ENCODE results near the gene LCP1.

GRCh38 chr13:46179969-46180763 is 1.8 kb downstream of the LCP1 start:
- TF ChIP-seq EZH2 (IDR thresholded peaks at IDR 0.05) (no peak), POLR2AphosphoS5 (IDR thresholded peaks at IDR 0.05; ENCODE audit: borderline replicate concordance, low read depth, low read length) (no peak), FOXP2 (optimal IDR thresholded peaks at IDR 0.05; ENCODE audit: control extremely low read depth, extremely low read length, insufficient read depth) (no peak)
